Neural progenitor cell (in vitro differentiated cells): ENCODE results near the gene ARL6IP1. TPM values are rescaled to one million over a fixed set of nuclear protein-coding genes. Genes with fewer than 3 reads are reported as not detected.

ENCODE experiments used
- DNase-seq: peaks from one replicate; pipeline ENCODE4 v3.0.0-alpha.2; 2016; ENCODE audit warnings: low spot score
- H2AFZ ChIP-seq: fragments of 200-600 bp; sonication (generic); replicated peaks from 2 replicates; pipeline ENCODE4 v1.6.1; 2016; ENCODE audit warnings: antibody characterized with exemption
- H3F3A ChIP-seq: fragments of 200-600 bp; sonication (generic); 2 replicates; pipeline ENCODE4 v1.6.1; 2016; ENCODE audit warnings: antibody characterized with exemption, low read depth
- H3K27ac ChIP-seq: fragments of 200-600 bp; sonication (generic); 2 replicates; pipeline ENCODE4 v1.5.1; 2016; ENCODE audit warnings: mild to moderate bottlenecking
- H3K27me3 ChIP-seq: fragments of 200-600 bp; sonication (generic); 2 replicates; pipeline ENCODE4 v1.6.1; 2016; ENCODE audit warnings: mild to moderate bottlenecking, moderate library complexity
- H3K36me3 ChIP-seq: fragments of 200-600 bp; sonication (generic); 2 replicates; pipeline ENCODE4 v1.5.1; 2016
- H3K4me1 ChIP-seq: fragments of 200-600 bp; sonication (generic); 2 replicates; pipeline ENCODE4 v1.6.1; 2016; ENCODE audit warnings: mixed run types
- H3K4me2 ChIP-seq: fragments of 200-600 bp; sonication (generic); 2 replicates; pipeline ENCODE4 v1.6.1; 2016
- H3K4me3 ChIP-seq: fragments of 200-600 bp; sonication (generic); 2 replicates; pipeline ENCODE4 v1.5.1; 2016
- H3K79me2 ChIP-seq: fragments of 200-600 bp; sonication (generic); 2 replicates; pipeline ENCODE4 v1.6.1; 2016; ENCODE audit warnings: low read depth
- H3K9ac ChIP-seq: fragments of 200-600 bp; sonication (generic); 2 replicates; pipeline ENCODE4 v1.6.1; 2016
- H3K9me3 ChIP-seq: fragments of 200-600 bp; sonication (generic); 2 replicates; pipeline ENCODE4 v1.5.1; 2016; ENCODE audit warnings: low read depth
- H4K20me1 ChIP-seq: fragments of 200-600 bp; sonication (generic); 2 replicates; pipeline ENCODE4 v1.6.1; 2016; ENCODE audit warnings: low read depth
- H3K27ac Mint-ChIP-seq: 3 replicates; pipeline ENCODE4 v1.8.0; 2021; ENCODE audit warnings: mixed read lengths
- H3K27me3 Mint-ChIP-seq: 2 replicates; pipeline ENCODE4 v1.8.0; 2022; ENCODE audit warnings: low read depth, mild to moderate bottlenecking, inconsistent platforms, moderate library complexity, mixed read lengths; ENCODE audit not compliant: insufficient read depth
- H3K36me3 Mint-ChIP-seq: 3 replicates; pipeline ENCODE4 v1.8.0; 2021; ENCODE audit warnings: mixed read lengths
- H3K4me1 Mint-ChIP-seq: 3 replicates; pipeline ENCODE4 v1.8.0; 2021; ENCODE audit warnings: mixed read lengths
- H3K4me3 Mint-ChIP-seq: 3 replicates; pipeline ENCODE4 v1.8.0; 2021; ENCODE audit warnings: mild to moderate bottlenecking, moderate library complexity, mixed read lengths
- H3K9me3 Mint-ChIP-seq: 3 replicates; pipeline ENCODE4 v1.8.0; 2020; ENCODE audit warnings: mixed read lengths
- EZH2 ChIP-seq: fragments of 200-600 bp; sonication (generic); IDR thresholded peaks from 2 replicates; pipeline ENCODE4 v1.6.1; 2017; ENCODE audit warnings: antibody characterized with exemption, mild to moderate bottlenecking, moderate library complexity
- EZH2phosphoT487 ChIP-seq: fragments of 200-600 bp; sonication (generic); IDR thresholded peaks from 2 replicates; pipeline ENCODE4 v1.6.1; 2017; ENCODE audit warnings: antibody characterized with exemption
- total RNA-seq: library from RNA; depleted of rRNA; stranded (reverse); fragments of >200 nt; gene quantifications from 2 replicates; pipeline ENCODE4 v1.2.3, GENCODE V29; 2015; ENCODE audit warnings: low replicate concordance
- TF ChIP-seq, protein P1 (sequence below): fragments of 200-600 bp; sonication (generic); IDR thresholded peaks from 2 replicates; pipeline ENCODE4 v1.5.1; 2017; ENCODE audit warnings: antibody characterized with exemption, mild to moderate bottlenecking

The ARL6IP1 gene
- total RNA-seq: 777 and 813 TPM in 2 replicates

DNA sequence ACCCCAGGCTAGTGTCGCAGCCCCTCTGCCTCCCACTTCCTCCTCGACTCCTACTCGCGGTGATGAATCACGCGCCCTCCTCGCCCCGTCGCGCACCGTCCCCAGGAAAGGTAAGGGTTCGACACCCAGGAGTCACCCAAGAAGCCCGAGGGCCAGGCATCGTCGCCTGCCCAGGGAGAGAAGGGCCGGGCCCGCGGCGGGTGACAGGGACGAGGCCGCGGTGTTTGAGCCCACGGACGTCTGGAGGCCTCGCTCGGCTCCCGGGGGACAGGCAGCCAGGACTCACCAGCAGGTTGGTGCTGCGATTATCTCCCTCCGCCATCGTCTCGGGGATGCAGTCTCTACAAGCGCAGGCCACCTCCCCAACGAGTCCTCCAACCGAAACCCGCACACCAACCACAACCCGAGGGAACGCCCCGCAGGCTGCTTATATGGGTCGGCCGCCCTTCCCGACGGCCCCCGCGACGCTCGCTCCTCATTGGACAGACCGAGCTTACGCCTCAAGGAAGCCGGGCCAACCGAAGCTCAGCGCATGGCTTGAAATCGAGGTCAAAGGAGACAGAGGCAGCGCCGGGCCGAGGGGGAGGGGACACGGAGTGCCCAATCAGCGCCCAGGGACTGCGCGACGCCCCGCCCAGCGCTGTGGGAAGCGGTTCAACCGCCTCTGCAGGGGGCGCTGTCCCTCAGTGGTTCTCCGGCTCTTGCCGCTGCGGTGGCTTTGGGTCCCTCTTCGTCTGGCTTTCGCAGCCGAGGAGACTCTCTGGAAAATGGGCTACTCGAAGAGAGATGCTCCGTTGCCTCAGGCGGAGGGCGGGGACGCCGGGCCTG is at the start of gene ARL6IP1:
Gene ARL6IP1 (minus strand): TSS at position 405 of the 828 bp plus-strand sequence. CDS start 83 bp downstream, at position 322.
- H3K9me3 ChIP-seq: no peaks in the 10 kb centered on the region
- H3K79me2 ChIP-seq: peaks cover 74% of the 10 kb centered on the region
- peak within 1 kb of the TSS; percentile 93 for H3K27ac ChIP-seq
- H3K36me3 Mint-ChIP-seq: peaks cover 8% of the 10 kb centered on the region
- H3F3A ChIP-seq: peaks cover 35% of the 10 kb centered on the region
- peak within 1 kb of the TSS; percentile 77 for H3K9ac ChIP-seq
- H3K36me3 ChIP-seq: peaks cover 14% of the 10 kb centered on the region
- H3K4me3 Mint-ChIP-seq: peak within 1 kb of the TSS; percentile 98
- peak within 1 kb of the TSS; percentile 98 for H3K27ac Mint-ChIP-seq
- TF ChIP-seq, protein P1, sequence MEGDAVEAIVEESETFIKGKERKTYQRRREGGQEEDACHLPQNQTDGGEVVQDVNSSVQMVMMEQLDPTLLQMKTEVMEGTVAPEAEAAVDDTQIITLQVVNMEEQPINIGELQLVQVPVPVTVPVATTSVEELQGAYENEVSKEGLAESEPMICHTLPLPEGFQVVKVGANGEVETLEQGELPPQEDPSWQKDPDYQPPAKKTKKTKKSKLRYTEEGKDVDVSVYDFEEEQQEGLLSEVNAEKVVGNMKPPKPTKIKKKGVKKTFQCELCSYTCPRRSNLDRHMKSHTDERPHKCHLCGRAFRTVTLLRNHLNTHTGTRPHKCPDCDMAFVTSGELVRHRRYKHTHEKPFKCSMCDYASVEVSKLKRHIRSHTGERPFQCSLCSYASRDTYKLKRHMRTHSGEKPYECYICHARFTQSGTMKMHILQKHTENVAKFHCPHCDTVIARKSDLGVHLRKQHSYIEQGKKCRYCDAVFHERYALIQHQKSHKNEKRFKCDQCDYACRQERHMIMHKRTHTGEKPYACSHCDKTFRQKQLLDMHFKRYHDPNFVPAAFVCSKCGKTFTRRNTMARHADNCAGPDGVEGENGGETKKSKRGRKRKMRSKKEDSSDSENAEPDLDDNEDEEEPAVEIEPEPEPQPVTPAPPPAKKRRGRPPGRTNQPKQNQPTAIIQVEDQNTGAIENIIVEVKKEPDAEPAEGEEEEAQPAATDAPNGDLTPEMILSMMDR: peak; percentile 75
- no peak for TF ChIP-seq EZH2
- peak within 1 kb of the TSS; percentile 78 for H3K4me3 ChIP-seq
- H3K9me3 Mint-ChIP-seq: no peaks in the 10 kb centered on the region
- no peaks in the 10 kb centered on the region for H3K27me3 ChIP-seq
- H2AFZ ChIP-seq: no peak within 1 kb of the TSS
- H3K4me2 ChIP-seq: peak within 1 kb of the TSS; percentile 92
- H3K27me3 Mint-ChIP-seq: peaks cover 6% of the 10 kb centered on the region
- H3K4me1 ChIP-seq: peaks cover 48% of the 10 kb centered on the region
- DNase-seq: peak; percentile 100
- H4K20me1 ChIP-seq: peaks cover 49% of the 10 kb centered on the region
- H3K4me1 Mint-ChIP-seq: peaks cover 62% of the 10 kb centered on the region

DNA sequence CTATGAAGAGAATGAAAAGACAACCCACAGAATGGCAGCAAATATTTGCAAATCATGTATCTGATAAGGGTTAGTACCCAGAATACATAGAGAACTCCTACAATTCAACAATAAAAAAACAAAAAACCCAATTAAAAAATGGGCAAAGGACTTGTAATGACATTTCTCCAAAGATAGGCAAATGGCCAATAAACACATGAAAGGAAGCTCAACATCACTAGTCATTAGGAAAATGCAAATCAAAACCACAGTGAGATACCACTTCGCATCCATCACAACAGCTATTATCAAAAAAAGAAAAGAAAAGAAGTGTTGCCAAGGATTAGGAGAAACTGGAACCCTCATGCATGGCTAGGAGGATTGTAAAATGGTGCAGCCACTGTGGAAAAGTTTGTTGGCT is 45.1 kb upstream of the ARL6IP1 start:
- Histone ChIP-seq H3K9ac (no peak overlapping the region), H3K4me3 (no peak overlapping the region), H3K79me2 (peaks cover 9% of the 10 kb centered on the region), H2AFZ (no peak overlapping the region), H3K9me3 (no peaks in the 10 kb centered on the region), H3K27me3 (no peaks in the 10 kb centered on the region), H3K27ac (no peak overlapping the region), H3K4me2 (no peak overlapping the region), H3F3A (peaks cover 2% of the 10 kb centered on the region), H3K36me3 (peaks cover 38% of the 10 kb centered on the region), H3K4me1 (no peaks in the 10 kb centered on the region), H4K20me1 (peaks cover 4% of the 10 kb centered on the region)
- Mint-ChIP-seq H3K36me3 (peaks cover 40% of the 10 kb centered on the region), H3K9me3 (no peaks in the 10 kb centered on the region), H3K4me1 (no peaks in the 10 kb centered on the region), H3K27me3 (no peaks in the 10 kb centered on the region), H3K27ac (no peak overlapping the region), H3K4me3 (no peak overlapping the region)
- no peak for DNase-seq
- TF ChIP-seq EZH2: no peak
- TF ChIP-seq, protein P1: no peak
- TF ChIP-seq EZH2phosphoT487: no peak

DNA sequence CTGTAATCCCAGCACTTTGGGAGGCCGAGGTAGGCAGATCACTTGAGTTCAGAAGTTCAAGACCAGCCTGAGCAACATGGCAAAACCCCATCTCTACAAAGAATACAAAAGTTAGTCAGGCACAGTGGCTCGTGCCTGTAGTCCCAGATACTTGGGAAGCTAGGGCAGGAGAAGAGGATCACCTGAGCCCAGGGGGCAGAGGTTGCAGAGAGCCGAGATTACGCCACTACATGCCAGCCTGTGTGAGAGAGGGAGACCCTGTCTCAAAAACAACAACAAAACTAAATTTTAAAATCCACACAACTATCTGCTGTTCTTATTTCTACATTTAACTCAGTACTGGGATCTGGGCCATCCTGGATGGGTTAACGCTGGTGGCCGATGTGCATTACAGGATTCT is 41.2 kb upstream of the ARL6IP1 start:
- Histone ChIP-seq H3K9ac (no peak overlapping the region), H3F3A (peaks cover 9% of the 10 kb centered on the region), H3K27me3 (no peaks in the 10 kb centered on the region), H4K20me1 (peaks cover 5% of the 10 kb centered on the region), H3K27ac (peak overlapping the region; percentile 53), H3K4me1 (no peaks in the 10 kb centered on the region), H3K4me2 (no peak overlapping the region), H3K79me2 (peaks cover 9% of the 10 kb centered on the region), H3K4me3 (no peak overlapping the region), H3K9me3 (no peaks in the 10 kb centered on the region), H2AFZ (no peak overlapping the region), H3K36me3 (peaks cover 58% of the 10 kb centered on the region)
- no peak for DNase-seq
- no peaks in the 10 kb centered on the region for H3K9me3 Mint-ChIP-seq
- peaks cover 48% of the 10 kb centered on the region for H3K36me3 Mint-ChIP-seq
- no peak overlapping the region for H3K4me3 Mint-ChIP-seq
- H3K4me1 Mint-ChIP-seq: no peaks in the 10 kb centered on the region
- H3K27me3 Mint-ChIP-seq: no peaks in the 10 kb centered on the region
- no peak overlapping the region for H3K27ac Mint-ChIP-seq
- TF ChIP-seq, protein P1: no peak
- TF ChIP-seq EZH2phosphoT487: no peak
- no peak for TF ChIP-seq EZH2
